ENCODE data around the gene PROK2.

DNA sequence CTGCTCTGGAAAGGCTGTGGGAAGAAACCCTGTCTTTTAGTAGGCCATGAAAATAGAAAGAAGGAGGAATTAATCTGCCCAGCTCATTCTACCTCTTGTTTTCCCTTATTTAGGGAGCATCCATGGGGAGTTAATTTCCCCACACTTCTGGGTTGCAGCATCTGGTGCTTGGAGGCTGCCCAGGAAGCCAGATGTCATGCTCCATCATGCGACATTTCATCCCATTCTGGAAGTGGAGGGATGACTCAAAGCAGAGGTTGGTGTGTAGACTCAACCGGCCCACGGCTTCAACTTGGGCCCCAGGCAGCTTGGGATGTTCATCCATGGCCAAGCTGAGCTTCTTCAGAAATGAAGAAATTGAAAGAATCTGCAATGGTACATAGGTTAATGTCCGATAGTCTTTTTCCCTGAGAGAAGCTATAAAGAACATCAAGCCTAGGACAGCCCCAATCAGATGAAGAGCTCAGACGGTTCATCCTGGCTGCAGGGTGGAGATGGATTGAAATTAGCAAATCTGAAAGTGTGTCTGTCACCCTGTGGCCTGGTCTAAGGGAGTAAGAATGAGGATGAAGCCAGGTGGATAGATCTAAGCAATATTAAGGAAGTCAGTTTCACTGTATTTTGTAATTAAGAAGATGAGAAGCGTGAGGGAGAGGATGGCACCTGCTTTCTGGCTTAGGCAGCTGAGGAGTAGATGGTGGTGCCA lies 24.5 kb upstream of the PROK2 start:
- TF ChIP-seq, protein P1, sequence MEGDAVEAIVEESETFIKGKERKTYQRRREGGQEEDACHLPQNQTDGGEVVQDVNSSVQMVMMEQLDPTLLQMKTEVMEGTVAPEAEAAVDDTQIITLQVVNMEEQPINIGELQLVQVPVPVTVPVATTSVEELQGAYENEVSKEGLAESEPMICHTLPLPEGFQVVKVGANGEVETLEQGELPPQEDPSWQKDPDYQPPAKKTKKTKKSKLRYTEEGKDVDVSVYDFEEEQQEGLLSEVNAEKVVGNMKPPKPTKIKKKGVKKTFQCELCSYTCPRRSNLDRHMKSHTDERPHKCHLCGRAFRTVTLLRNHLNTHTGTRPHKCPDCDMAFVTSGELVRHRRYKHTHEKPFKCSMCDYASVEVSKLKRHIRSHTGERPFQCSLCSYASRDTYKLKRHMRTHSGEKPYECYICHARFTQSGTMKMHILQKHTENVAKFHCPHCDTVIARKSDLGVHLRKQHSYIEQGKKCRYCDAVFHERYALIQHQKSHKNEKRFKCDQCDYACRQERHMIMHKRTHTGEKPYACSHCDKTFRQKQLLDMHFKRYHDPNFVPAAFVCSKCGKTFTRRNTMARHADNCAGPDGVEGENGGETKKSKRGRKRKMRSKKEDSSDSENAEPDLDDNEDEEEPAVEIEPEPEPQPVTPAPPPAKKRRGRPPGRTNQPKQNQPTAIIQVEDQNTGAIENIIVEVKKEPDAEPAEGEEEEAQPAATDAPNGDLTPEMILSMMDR (IDR thresholded peaks at IDR 0.05 in 2 of 3, conservative IDR thresholded peaks at IDR 0.05 in 1 of 3; ENCODE audit: control insufficient read depth in 2 of 3, extremely low read depth in 1 of 3, insufficient read depth in 1 of 3, low read depth in 3 of 3, low read length in 3 of 3): no peak
- TF ChIP-seq, protein P2, sequence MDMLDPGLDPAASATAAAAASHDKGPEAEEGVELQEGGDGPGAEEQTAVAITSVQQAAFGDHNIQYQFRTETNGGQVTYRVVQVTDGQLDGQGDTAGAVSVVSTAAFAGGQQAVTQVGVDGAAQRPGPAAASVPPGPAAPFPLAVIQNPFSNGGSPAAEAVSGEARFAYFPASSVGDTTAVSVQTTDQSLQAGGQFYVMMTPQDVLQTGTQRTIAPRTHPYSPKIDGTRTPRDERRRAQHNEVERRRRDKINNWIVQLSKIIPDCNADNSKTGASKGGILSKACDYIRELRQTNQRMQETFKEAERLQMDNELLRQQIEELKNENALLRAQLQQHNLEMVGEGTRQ (IDR thresholded peaks at IDR 0.05; ENCODE audit: borderline replicate concordance, low read depth, low read length): no peak
- TF ChIP-seq, protein P3, sequence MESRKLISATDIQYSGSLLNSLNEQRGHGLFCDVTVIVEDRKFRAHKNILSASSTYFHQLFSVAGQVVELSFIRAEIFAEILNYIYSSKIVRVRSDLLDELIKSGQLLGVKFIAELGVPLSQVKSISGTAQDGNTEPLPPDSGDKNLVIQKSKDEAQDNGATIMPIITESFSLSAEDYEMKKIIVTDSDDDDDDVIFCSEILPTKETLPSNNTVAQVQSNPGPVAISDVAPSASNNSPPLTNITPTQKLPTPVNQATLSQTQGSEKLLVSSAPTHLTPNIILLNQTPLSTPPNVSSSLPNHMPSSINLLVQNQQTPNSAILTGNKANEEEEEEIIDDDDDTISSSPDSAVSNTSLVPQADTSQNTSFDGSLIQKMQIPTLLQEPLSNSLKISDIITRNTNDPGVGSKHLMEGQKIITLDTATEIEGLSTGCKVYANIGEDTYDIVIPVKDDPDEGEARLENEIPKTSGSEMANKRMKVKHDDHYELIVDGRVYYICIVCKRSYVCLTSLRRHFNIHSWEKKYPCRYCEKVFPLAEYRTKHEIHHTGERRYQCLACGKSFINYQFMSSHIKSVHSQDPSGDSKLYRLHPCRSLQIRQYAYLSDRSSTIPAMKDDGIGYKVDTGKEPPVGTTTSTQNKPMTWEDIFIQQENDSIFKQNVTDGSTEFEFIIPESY (IDR thresholded peaks at IDR 0.05): no peak
- TF ChIP-seq CEBPB (IDR thresholded peaks at IDR 0.05; ENCODE audit: borderline replicate concordance in 1 of 2, low read depth in 2 of 2, low read length in 2 of 2): no peak
